Activated T-cell treated with anti-CD3 and anti-CD28 coated beads for 48 hours (primary cell): ENCODE results near the gene GNA15.

Experiments
- DNase-seq: peaks from one replicate; pipeline ENCODE4 v3.0.0-alpha.2; 2020; ENCODE audit warnings: low read depth

The GNA15 gene

DNA sequence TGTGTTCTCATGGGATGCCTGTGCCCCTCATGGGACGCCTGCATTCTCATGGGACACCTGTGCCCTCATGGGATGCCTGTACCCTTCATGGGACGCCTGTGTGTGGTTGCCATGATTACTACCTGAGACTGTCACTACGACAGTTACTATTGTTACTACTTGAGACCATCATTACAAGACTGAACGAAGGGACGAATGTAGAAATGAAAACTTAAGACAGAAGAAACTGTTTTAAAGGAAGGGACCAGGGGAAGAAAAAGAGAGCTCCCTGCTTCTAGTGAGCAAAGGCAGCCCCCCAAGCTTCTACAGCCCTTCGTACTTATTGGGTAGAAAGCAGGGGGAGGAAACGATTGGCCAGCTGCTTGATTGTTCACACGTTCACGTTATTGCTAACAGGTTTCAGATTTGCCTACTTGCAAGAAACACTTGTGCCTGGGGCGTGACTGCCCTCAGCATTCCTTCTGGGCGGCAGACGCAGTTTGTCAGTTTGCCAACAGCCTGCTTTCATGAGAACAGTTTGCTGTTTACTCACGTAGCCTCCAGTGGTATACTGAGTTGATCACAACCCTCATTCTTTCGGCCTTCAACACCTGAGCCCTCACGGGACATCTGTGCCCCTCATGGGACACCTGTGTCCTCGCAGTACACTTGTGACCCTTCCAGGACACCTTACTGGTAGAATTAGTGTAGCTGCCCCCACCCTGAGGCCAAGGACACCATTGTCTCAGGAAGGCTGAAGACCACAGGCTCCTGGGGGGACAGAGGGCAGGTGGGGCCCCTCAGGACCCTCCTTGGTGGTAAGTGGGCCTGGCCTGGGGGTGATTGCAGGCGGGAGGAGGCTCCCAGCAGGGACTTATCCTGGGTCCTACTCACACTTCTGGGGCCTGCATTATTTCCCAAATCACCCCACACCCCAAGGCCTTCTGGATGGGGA is 40.2 kb downstream of the GNA15 start:
- DNase-seq: no peak

DNA sequence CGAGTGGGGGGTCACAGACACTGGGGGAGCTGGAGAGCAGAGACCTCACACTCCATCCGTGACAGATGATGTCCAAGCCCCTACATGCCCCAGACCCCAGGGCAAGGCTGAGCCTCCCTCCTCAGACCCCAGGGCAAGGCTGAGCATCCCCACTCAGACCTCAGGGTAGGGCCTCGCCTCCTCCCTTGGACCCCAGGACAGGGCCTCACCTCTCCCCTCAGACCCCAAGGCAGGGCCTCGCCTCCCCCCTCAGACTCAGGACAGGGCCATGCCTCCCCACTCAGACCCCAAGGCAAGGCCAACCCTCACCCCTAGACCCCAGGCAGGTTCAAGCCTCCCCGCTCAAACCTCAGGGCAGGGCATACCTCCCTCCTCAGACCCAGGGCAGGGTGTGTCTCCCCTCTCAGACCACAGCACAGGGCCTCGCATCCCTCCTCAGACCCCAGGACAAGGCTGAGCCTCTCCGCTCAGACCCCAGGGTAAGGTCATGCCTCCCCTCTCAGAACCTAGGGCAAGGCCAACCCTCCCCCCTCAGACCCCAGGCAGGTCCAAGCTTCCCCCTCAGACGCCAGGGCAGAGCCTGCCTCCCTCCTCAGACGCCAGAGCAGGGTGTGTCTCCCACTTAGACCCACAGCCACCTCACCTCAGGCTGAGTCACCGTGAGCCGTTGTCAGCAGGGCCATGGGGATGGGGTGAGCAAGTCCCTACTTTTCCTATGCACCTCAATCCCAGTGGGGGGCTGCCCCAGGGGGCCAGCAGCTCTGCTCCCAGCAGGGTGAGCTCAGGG is 41.1 kb downstream of the GNA15 start:
- DNase-seq: peak; percentile 68

DNA sequence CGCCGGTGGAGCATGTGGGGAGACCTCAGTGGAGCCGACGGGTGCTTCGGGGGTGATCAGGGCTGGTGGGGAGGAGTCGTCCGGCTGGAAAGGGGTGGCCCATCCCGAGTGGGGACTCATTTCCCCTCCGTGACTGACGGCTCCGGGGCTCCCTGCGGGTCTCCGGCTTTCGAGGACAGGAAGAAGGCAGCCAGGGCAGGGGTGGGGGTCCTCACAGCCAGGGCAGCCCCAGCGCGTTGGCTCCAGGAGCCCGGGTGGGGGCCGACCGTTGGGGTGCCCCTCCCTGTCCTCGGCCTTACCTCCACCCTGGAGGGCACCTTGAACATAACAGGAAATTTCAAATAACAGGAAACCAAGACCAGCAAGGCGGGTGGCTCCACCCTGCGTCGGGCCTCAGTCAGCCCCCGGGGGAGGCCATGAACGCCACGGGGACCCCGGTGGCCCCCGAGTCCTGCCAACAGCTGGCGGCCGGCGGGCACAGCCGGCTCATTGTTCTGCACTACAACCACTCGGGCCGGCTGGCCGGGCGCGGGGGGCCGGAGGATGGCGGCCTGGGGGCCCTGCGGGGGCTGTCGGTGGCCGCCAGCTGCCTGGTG is 42.6 kb downstream of the GNA15 start, which contains the start of gene S1PR4:
S1PR4 (plus strand) TSS at position 393 of the 596 bp plus-strand sequence; CDS start at position 417, 24 bp downstream.
- peak; percentile 57 for DNase-seq

DNA sequence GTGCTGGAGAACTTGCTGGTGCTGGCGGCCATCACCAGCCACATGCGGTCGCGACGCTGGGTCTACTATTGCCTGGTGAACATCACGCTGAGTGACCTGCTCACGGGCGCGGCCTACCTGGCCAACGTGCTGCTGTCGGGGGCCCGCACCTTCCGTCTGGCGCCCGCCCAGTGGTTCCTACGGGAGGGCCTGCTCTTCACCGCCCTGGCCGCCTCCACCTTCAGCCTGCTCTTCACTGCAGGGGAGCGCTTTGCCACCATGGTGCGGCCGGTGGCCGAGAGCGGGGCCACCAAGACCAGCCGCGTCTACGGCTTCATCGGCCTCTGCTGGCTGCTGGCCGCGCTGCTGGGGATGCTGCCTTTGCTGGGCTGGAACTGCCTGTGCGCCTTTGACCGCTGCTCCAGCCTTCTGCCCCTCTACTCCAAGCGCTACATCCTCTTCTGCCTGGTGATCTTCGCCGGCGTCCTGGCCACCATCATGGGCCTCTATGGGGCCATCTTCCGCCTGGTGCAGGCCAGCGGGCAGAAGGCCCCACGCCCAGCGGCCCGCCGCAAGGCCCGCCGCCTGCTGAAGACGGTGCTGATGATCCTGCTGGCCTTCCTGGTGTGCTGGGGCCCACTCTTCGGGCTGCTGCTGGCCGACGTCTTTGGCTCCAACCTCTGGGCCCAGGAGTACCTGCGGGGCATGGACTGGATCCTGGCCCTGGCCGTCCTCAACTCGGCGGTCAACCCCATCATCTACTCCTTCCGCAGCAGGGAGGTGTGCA is 43.3 kb downstream of the GNA15 start:
- DNase-seq: peak; percentile 23

DNA sequence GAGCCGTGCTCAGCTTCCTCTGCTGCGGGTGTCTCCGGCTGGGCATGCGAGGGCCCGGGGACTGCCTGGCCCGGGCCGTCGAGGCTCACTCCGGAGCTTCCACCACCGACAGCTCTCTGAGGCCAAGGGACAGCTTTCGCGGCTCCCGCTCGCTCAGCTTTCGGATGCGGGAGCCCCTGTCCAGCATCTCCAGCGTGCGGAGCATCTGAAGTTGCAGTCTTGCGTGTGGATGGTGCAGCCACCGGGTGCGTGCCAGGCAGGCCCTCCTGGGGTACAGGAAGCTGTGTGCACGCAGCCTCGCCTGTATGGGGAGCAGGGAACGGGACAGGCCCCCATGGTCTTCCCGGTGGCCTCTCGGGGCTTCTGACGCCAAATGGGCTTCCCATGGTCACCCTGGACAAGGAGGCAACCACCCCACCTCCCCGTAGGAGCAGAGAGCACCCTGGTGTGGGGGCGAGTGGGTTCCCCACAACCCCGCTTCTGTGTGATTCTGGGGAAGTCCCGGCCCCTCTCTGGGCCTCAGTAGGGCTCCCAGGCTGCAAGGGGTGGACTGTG is 44.0 kb downstream of the GNA15 start:
- DNase-seq: peak; percentile 42

DNA sequence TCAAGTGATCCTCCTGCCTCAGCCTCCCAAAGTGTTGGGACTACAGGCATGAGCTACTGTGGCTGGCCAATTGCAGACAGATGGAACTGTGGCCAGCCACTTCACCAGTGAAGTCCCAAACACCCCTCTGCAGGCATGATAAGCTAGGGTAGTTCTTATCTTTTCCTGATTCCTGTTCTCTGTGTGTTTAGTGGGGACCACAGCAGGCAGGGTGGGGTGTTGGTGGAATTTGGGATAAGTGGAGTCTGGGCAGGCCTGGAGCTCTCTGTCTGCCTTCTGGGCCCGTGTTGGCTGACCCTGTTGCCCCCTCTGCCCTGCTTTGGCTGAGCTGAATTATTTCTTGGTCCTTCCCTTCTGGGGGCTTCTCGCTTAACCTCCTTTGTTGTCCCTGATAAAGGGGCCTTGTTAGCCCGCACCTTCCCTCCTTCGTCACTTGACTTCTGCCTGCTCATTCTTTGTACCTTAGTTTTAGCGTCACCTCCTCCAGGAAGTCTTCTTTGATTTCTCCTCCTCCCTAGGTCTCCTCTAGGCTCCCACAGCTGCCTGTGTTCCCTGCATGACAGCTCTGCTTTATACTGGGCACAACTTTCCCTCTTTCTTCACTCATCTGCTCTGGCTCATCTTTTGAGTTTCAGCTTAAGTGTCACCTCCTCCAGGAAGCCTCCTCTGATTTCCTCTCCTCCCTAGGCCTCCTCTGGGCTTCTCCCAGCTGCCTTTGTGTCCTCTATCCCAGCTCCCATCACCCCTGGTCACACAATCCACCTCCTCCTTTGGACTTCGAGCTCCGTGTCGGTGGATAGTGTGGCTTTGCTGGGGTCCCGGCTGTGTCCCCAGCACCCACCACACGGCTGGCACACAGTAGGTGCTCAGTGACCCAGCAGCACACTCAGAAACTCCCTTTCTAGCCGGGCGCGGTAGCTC is 48.1 kb downstream of the GNA15 start:
- no peak for DNase-seq

DNA sequence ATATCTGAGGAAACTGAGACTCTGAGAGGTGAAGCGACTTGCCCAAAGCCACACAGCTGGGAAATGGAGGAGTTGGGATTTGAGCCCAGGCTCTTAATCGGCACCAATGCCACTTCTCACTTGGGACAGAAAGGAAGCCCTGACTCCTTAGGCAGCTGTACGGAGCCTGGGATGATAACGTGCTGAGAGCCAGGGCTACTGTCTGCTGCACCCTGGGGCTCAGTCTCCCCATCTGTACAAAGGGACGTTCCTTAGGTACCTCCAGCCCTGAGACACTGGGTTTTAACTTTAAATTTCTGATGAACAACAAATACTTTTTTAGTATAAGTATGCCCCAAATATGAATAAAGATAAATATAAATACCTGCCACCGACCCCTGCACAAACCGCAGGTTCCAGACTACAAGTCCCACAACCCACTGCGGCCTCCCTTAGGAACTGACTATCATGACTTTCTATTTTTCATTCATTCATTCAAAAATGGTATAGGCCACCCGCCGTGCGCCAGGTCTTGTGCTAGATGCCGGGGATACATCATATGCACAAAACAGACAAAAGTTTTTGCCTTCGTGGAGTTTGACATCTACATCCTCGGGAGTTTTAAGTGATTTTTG is 49.1 kb downstream of the GNA15 start:
- DNase-seq: peak; percentile 48

DNA sequence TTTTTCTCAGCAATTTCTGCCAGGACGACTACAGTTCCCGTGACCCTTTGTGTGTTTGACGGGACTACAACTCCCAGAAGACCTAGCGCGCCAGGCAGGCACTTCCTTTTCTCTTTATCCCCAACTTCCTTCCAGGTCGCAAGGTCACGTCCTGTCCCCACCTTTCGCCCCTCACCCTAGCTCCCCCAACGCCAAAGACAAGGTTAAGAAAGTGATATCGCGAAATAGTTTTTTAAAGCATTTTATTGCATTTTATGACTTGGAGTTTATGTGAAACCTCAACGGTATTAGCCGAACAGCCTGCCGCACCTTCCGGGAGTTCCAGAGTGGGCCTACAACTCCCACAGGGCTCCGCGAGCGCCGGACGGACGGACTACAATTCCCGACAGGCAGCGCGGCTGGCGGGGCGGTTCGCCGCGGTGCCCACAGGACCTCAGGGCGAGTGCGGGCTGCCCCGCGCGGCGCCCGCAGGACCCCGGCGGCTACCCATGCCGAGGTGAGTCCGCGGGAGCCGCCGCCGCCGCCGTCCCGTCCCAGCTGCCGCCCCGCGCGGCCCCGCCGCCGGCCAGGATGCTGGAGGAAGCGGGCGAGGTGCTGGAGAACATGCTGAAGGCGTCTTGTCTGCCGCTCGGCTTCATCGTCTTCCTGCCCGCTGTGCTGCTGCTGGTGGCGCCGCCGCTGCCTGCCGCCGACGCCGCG is 49.8 kb downstream of the GNA15 start, which contains the start of gene NCLN:
NCLN (plus strand) TSS at position 470 of the 699 bp plus-strand sequence; CDS start at position 571, 101 bp downstream.
- peak; percentile 95 for DNase-seq

DNA sequence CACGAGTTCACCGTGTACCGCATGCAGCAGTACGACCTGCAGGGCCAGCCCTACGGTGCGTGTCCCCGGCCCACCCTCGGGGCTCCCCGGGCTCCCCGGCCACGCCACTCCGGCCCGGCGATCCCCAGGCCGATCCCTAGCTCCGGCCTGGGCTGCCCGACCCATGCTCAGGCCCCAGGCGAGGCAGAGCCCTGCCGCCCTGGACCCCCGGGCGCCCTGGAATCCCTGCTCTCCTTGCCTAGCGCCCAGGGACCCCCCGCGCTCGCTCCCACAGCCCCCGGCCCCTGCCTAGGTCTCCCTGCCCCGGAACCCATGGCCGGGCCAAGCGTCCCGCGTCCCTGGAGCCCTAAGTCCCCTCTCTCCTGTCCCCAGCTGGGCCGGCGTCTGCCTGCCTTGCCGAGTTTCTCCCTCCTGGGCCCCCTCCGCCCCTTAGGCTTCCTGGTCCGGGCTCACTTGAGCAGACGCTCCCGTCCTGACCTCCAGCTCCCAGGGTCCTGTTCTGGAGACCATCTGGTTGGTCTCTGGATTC is 50.4 kb downstream of the GNA15 start:
- DNase-seq: no peak

DNA sequence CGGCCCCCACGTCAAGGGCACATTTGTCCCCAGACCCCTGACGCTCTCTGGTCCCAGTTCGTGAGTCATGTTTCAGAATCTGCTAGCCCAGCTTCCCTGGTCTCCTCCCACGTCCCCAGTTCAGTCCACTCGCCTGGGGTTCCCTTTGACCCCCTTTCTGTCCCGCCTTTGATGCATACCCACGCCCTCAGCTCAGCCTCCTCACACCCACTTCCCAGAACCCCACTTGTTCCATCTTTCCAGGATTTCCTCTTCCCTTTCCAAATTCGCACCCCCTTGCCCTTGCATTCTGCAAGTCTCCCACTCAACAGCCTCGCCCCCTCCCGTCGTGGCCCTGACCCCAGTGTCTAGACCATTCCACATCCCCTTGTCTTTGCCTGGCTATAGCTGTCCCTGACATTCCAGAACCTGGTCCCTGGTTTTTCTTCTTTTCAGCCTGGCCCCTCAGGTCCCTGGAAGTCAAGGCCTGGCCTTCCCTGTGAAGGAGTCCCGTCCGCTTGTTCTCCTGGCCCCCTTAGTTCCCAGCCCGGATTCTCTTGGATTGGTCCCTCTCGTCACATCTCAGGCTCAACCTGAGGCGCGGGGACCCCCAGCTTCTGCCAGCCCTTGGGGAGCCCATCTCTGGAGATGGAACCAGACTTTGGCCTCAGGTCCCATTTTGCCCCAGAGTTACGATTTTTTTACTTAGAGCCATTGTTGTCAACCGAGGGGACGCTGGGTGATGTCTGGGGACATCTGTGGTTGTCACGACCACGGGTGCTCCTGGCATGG is 51.2 kb downstream of the GNA15 start:
- DNase-seq: no peak

DNA sequence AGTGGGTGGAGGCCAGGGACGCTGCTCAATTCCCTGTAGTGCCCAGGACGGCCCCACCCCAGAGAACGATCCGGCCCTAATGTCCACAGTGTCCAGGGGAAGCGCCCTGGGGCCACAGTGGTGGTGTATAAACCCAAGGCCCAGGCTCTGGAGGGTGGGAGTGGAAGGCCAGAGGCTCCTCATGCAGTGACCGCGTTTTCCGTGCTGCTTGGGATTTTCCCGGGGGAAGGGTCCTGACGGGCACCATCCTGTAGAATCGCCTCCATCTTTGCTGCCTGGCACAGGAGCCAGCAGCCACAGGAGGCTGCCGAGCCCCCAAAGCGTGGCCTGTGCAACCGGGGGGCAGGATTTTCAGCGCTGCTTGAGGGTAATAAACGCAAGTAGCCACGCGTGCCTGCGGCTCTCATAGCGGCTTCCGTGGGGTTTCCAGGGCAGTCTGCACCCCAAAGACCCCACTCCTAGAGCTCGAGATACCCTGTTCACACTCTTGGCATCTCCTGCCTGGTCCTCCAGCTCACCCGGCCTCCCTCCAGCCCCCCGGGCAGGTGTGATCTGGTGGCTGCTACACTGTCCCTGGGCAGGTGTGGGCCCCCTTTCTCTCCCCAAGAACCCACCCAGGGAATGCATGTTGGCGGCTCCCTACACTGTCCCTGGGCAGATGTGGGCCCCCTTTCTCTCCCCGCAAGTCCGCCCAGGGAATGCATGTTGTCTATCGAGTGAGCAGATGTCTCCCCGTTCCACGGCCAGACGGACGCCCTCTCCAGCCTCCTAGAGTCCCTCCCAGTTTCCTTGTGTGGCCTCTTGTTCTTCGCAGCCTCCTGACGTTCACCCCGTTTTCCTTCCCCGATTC is 52.1 kb downstream of the GNA15 start:
- no peak for DNase-seq

DNA sequence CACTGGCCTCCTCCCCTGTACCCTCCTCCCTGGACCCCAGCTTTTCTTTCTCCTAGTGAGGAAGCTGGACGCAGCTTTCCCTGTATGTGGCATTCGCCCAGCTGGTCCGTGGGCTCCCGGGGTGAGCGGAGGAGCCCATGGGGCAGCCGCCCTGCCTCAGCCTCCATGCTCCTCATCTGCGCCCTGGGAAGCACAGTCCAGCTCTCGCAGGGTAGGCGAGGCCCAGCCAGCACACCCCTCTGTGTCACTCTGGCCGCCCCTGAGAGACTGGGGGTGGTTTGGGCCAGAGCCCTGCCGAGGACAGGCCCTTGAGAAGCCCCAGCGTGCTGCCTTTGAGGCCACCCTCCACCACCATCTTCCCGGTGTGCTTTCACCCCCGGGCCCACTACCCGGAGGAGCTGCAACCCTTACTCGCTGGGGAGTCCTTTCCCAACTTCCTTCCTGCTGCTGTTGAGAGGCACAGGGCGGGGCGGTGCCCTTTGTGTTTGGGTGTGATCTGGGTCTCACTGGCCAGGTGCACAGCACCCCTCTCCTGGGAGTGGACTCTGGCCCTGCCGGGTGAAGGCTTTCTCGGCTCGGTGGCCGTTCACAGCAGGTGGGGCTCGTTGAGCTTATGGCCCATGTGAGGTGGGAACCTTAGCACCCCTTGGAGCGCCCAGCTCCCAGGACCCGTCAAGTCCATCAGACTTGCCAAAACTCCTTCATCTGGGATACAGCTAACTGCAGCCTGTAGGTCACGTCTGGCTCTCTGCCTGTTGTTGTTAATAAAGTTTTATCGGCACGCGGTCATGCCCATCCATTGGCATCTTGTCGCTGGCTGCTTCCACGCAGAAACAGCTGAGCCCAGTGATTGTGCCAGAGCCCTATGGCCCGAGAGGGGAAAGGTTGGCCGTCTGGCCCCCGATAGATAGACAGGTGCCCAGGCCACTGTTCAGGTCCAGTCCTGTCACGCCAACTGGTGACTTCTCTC is 53.1 kb downstream of the GNA15 start:
- no peak for DNase-seq

DNA sequence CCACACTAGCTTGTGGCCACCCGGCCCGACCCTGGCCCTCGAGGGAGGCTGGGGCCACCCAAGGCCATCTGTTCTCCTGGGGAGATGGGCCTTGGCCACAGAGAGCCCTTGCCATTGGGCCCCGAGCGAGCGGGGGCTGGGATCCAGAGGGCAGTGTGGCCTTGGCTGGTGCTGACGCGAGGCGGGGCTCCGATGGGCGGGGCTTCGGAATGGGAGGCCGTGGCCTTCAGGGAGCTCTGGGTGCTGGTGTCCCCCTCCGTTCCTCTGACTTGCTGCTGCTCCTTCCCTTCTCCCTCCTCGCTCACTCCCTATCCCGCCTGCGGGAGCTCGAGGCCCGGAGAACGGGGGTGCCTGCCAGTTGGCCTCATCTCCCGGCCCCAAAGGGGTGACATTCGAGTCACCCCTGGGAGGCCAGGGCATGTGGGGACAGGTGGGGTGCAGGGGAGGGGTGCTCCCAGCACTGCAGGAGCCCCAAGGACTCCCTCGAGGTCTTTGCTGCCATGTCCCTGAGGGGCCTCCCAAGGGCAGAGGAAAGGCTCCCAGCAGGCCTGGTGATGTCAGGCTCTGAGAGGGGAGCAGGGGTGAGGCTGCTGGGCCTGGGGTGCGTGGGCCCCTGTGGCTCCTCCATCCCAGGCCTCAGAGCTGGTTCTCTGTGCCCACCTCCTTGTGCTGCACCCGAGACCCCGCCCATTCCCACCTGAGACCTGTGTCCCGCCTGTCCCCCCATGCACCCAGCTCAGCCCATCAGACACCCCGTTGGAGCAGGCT is 54.1 kb downstream of the GNA15 start:
- no peak for DNase-seq

DNA sequence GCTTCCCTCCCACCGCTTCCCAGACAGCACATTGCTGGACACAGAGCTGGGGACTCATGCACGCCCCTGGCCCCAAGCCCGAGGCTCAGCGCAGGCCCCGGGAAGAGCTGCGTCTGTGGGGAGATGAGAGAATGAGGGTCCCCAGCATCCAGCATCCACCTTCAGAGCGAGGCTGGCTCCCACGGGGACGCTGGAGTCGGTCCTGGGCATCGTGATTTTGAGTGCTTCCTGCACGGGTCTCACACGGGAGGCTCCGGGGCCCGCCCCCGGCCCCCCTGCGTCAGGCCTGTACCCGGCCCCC is 54.6 kb downstream of the GNA15 start:
- no peak for DNase-seq
